H9 (cell line): ENCODE data around the gene APCDD1. TPM values are rescaled to one million over a fixed set of nuclear protein-coding genes. Genes with fewer than 3 reads are reported as not detected.

Source experiments
- DNase-seq: peaks from one replicate; pipeline ENCODE4 v3.0.0-alpha.2; 2017
- H2AFZ ChIP-seq: one replicate; pipeline ENCODE4 v1.6.1; 2013; ENCODE audit warnings: mild to moderate bottlenecking, low read length, control low read depth, moderate library complexity
- H2AK5ac ChIP-seq: 2 replicates; pipeline ENCODE4 v1.6.1; 2013; ENCODE audit warnings: low read length, control low read depth, mixed read lengths; ENCODE audit not compliant: insufficient read length
- H2BK120ac ChIP-seq: one replicate; pipeline ENCODE4 v1.6.1; 2013; ENCODE audit warnings: low read depth, mild to moderate bottlenecking, low read length, control low read depth, inconsistent platforms; ENCODE audit not compliant: poor library complexity, severe bottlenecking
- H2BK12ac ChIP-seq: 2 replicates; pipeline ENCODE4 v1.6.1; 2013; ENCODE audit warnings: low read length, control low read depth, mixed read lengths, low read depth; ENCODE audit not compliant: insufficient read length
- H2BK15ac ChIP-seq: 2 replicates; pipeline ENCODE4 v1.6.1; 2013; ENCODE audit warnings: low read depth, low read length, control low read depth
- H2BK20ac ChIP-seq: one replicate; pipeline ENCODE4 v1.6.1; 2013; ENCODE audit warnings: low read depth, mild to moderate bottlenecking, low read length, control low read depth, inconsistent platforms; ENCODE audit not compliant: poor library complexity, severe bottlenecking
- H2BK5ac ChIP-seq: 2 replicates; pipeline ENCODE4 v1.6.1; 2013; ENCODE audit warnings: low read length, control low read depth, mixed read lengths; ENCODE audit not compliant: insufficient read length
- H3K14ac ChIP-seq: 2 replicates; pipeline ENCODE4 v1.6.1; 2013; ENCODE audit warnings: low read length, control low read depth; ENCODE audit not compliant: insufficient read depth
- H3K18ac ChIP-seq: 2 replicates; pipeline ENCODE4 v1.6.1; 2013; ENCODE audit warnings: low read depth, mild to moderate bottlenecking, mixed read lengths, low read length, control low read depth; ENCODE audit not compliant: insufficient read length
- H3K23ac ChIP-seq: 2 replicates; pipeline ENCODE4 v1.6.1; 2013; ENCODE audit warnings: low read length, control low read depth, mixed read lengths, low read depth; ENCODE audit not compliant: insufficient read length
- H3K23me2 ChIP-seq: 2 replicates; pipeline ENCODE4 v1.6.1; 2013; ENCODE audit warnings: low read depth, mild to moderate bottlenecking, mixed read lengths, low read length, control low read depth; ENCODE audit not compliant: insufficient read length, poor library complexity, severe bottlenecking
- H3K27ac ChIP-seq: 2 replicates; pipeline ENCODE4 v1.5.1; 2013; ENCODE audit warnings: low read length, control low read depth, mixed read lengths, low read depth; ENCODE audit not compliant: insufficient read length
- H3K27me3 ChIP-seq: 2 replicates; pipeline ENCODE4 v1.6.1; 2013; ENCODE audit warnings: low read length, control low read depth, inconsistent platforms; ENCODE audit not compliant: insufficient read depth
- H3K4ac ChIP-seq: 2 replicates; pipeline ENCODE4 v1.6.1; 2013; ENCODE audit warnings: low read depth, mild to moderate bottlenecking, control low read depth, inconsistent platforms, low read length, moderate library complexity
- H3K4me1 ChIP-seq: 2 replicates; pipeline ENCODE4 v1.6.1; 2013; ENCODE audit warnings: low read length, control low read depth, inconsistent platforms; ENCODE audit not compliant: insufficient read depth
- H3K4me2 ChIP-seq: 2 replicates; pipeline ENCODE4 v1.6.1; 2013; ENCODE audit warnings: low read length, control low read depth, mixed read lengths; ENCODE audit not compliant: insufficient read length, insufficient read depth
- H3K56ac ChIP-seq: 2 replicates; pipeline ENCODE4 v1.6.1; 2013; ENCODE audit warnings: low read depth, mild to moderate bottlenecking, mixed read lengths, low read length, control low read depth; ENCODE audit not compliant: insufficient read length
- H3K79me1 ChIP-seq: 2 replicates; pipeline ENCODE4 v1.6.1; 2013; ENCODE audit warnings: low read depth, mild to moderate bottlenecking, moderate library complexity, low read length, control low read depth, inconsistent platforms; ENCODE audit not compliant: insufficient read depth, poor library complexity, severe bottlenecking
- H3K79me2 ChIP-seq: 2 replicates; pipeline ENCODE4 v1.6.1; 2013; ENCODE audit warnings: low read length, control low read depth, inconsistent platforms; ENCODE audit not compliant: insufficient read depth
- H3K9ac ChIP-seq: 2 replicates; pipeline ENCODE4 v1.6.1; 2013; ENCODE audit warnings: low read length, control low read depth, mixed read lengths; ENCODE audit not compliant: insufficient read length; ENCODE audit errors: extremely low read depth
- H3K9me3 ChIP-seq: one replicate; pipeline ENCODE4 v1.6.1; 2013; ENCODE audit warnings: low read depth, low read length, inconsistent platforms; ENCODE audit not compliant: control insufficient read depth
- H3T11ph ChIP-seq: one replicate; pipeline ENCODE4 v1.6.1; 2013; ENCODE audit warnings: mild to moderate bottlenecking, low read length, control low read depth, inconsistent platforms
- H4K20me1 ChIP-seq: one replicate; pipeline ENCODE4 v1.6.1; 2013; ENCODE audit not compliant: control insufficient read depth, insufficient read length, insufficient read depth
- H4K5ac ChIP-seq: 2 replicates; pipeline ENCODE4 v1.6.1; 2013; ENCODE audit warnings: low read depth, mild to moderate bottlenecking, mixed read lengths, low read length, control low read depth; ENCODE audit not compliant: insufficient read length
- H4K8ac ChIP-seq: replicated peaks from 2 replicates; pipeline ENCODE4 v1.6.1; 2013; ENCODE audit warnings: low read length, control low read depth, mixed read lengths, low read depth; ENCODE audit not compliant: insufficient read length
- H4K91ac ChIP-seq: 2 replicates; pipeline ENCODE4 v1.6.1; 2013; ENCODE audit warnings: low read depth, mild to moderate bottlenecking, moderate library complexity, mixed read lengths, low read length, control low read depth; ENCODE audit not compliant: insufficient read length
- H3K27ac Mint-ChIP-seq, 3 experiments: 2 replicates in 2 of 3; 3 replicates in 1 of 3; pipeline ENCODE4 v1.8.0; 2020 to 2021; ENCODE audit warnings: mixed read lengths in 3 of 3, mild to moderate bottlenecking in 1 of 3, moderate library complexity in 1 of 3
- H3K27me3 Mint-ChIP-seq: 2 replicates; pipeline ENCODE4 v1.8.0; 2021; ENCODE audit warnings: low read depth, mild to moderate bottlenecking, moderate library complexity, mixed read lengths
- H3K36me3 Mint-ChIP-seq, 3 experiments: 2 replicates in 2 of 3; 3 replicates in 1 of 3; pipeline ENCODE4 v1.8.0; 2020 to 2021; ENCODE audit warnings: low read depth in 3 of 3, mixed read lengths in 3 of 3; ENCODE audit not compliant: insufficient read depth in 1 of 3
- H3K4me1 Mint-ChIP-seq, 2 experiments: 2 replicates each; pipeline ENCODE4 v1.8.0; 2020; ENCODE audit warnings: mixed read lengths in 2 of 2
- H3K4me3 Mint-ChIP-seq, 2 experiments: 2 replicates in 1 of 2; 3 replicates in 1 of 2; pipeline ENCODE4 v1.8.0; 2020 to 2021; ENCODE audit warnings: mild to moderate bottlenecking in 2 of 2, mixed read lengths in 2 of 2, moderate library complexity in 1 of 2
- H3K9me3 Mint-ChIP-seq, 2 experiments: 2 replicates in 1 of 2; 3 replicates in 1 of 2; pipeline ENCODE4 v1.8.0; 2020; ENCODE audit warnings: mild to moderate bottlenecking in 2 of 2, mixed read lengths in 2 of 2, moderate library complexity in 1 of 2
- WGBS: extraction: QIAGEN DNeasy Blood & Tissue Kit; methylation state at CpG from one replicate; pipeline ENCODE4 v1.1.7; 2013; ENCODE audit warnings: missing lambda C conversion rate, low lambda C conversion rate, mixed read lengths; ENCODE audit not compliant: insufficient read length; ENCODE audit errors: extremely low coverage; 5-methylcytosine and 5-hydroxymethylcytosine counted together
- total RNA-seq: library from RNA; stranded (reverse); gene quantifications from 2 replicates; pipeline ENCODE4 v1.2.1, GENCODE V29; 2021
- TF ChIP-seq, protein P1 (sequence below): fragments of 200-600 bp; sonication (generic); conservative IDR thresholded peaks from 3 replicates; pipeline ENCODE4 v1.8.0; 2021; ENCODE audit warnings: antibody characterized with exemption, mild to moderate bottlenecking

Gene APCDD1
- total RNA-seq, 1 experiment from 2014 or later, result 1.8 TPM

DNA sequence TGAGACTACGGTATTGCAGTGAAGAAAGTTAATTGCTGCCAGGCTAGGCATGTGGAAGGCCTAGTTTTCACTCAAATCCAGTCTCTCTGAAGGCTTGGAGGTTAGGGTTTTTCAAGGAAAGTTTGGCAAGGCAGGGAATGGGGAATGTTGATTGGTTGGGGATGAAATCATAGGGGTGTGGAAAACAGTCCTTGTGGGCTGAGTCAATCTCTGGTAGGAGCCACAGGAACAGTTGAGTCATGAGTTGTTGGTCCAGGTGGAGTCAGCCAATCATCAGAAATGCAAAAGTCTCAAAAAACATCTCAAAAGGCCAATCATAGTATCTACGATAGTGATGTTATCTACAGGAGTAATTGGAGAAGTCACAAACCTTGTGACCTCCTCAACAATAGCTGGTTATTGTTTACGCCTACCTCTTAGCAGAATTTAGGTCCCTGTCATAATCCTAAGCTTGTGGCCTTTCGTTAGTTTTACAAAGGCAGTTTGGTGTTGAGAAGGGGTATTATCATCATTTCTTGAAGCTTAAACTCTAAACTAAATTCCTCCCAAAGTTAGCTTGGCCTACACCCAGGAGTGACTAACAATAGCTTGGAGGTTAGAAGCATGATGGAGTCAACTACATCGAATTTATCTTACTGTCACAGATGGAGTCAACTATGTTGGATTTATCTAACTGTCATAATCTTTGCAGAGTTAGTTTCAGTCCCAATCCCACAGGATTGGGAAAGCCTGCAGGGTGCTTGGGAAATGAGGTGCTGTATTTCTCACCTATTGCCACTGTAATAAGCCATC lies 33.7 kb upstream of the APCDD1 start:
- H3K9ac ChIP-seq, result no peak overlapping the region
- H3K9me3 Mint-ChIP-seq, result peaks cover 0 to 3% of the 10 kb centered on the region in 2 experiments; a peak in 4 of 5 replicates

More for the DNA sequence above, 33.7 kb upstream of the APCDD1 start:
- no peaks in the 10 kb centered on the region for H3K9me3 ChIP-seq
- no peak overlapping the region for H3K4me2 ChIP-seq
- no peak overlapping the region for H4K8ac ChIP-seq
- no peak overlapping the region for H2AK5ac ChIP-seq
- Mint-ChIP-seq H3K27ac (no peak overlapping the region), H3K4me3 (no peak overlapping the region), H3K4me1 (peaks cover 0 to 3% of the 10 kb centered on the region in 2 experiments; a peak in 2 of 4 replicates), H3K36me3 (peaks cover 0 to 3% (median 0%) of the 10 kb centered on the region in 3 experiments; a peak in 1 of 7 replicates), H3K27me3 (peaks cover 2% of the 10 kb centered on the region)
- H3K79me2 ChIP-seq, result no peaks in the 10 kb centered on the region
- no peak for DNase-seq
- H3K79me1 ChIP-seq, result no peaks in the 10 kb centered on the region
- H3K27me3 ChIP-seq, result no peaks in the 10 kb centered on the region
- H3K27ac ChIP-seq, result no peak overlapping the region
- no peak overlapping the region for H3T11ph ChIP-seq
- H2AFZ ChIP-seq, result no peak overlapping the region
- TF ChIP-seq, protein P1, sequence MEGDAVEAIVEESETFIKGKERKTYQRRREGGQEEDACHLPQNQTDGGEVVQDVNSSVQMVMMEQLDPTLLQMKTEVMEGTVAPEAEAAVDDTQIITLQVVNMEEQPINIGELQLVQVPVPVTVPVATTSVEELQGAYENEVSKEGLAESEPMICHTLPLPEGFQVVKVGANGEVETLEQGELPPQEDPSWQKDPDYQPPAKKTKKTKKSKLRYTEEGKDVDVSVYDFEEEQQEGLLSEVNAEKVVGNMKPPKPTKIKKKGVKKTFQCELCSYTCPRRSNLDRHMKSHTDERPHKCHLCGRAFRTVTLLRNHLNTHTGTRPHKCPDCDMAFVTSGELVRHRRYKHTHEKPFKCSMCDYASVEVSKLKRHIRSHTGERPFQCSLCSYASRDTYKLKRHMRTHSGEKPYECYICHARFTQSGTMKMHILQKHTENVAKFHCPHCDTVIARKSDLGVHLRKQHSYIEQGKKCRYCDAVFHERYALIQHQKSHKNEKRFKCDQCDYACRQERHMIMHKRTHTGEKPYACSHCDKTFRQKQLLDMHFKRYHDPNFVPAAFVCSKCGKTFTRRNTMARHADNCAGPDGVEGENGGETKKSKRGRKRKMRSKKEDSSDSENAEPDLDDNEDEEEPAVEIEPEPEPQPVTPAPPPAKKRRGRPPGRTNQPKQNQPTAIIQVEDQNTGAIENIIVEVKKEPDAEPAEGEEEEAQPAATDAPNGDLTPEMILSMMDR, result no peak
- no peak overlapping the region for H2BK12ac ChIP-seq
- no peak overlapping the region for H3K4ac ChIP-seq
- no peak overlapping the region for H2BK20ac ChIP-seq
- H3K14ac ChIP-seq, result no peak overlapping the region
- H3K18ac ChIP-seq, result no peak overlapping the region
- no CpG with 5 or more reads among the region's 5 CpGs for WGBS
- H3K23ac ChIP-seq, result no peak overlapping the region
- no peaks in the 10 kb centered on the region for H3K4me1 ChIP-seq
- H2BK120ac ChIP-seq, result no peak overlapping the region
- no peaks in the 10 kb centered on the region for H4K20me1 ChIP-seq
- H2BK15ac ChIP-seq, result no peak overlapping the region
- no peak overlapping the region for H4K91ac ChIP-seq
- no peak overlapping the region for H3K56ac ChIP-seq
- H3K23me2 ChIP-seq, result no peaks in the 10 kb centered on the region
- no peak overlapping the region for H2BK5ac ChIP-seq
- no peak overlapping the region for H4K5ac ChIP-seq
